GM12873 (cell line): ENCODE results near the gene TTC38.

Source experiments
- TF ChIP-seq, protein P1 (sequence below): IDR thresholded peaks from 2 replicates; pipeline ENCODE4 v1.5.1; 2012; ENCODE audit warnings: low read depth, mild to moderate bottlenecking, moderate library complexity, low read length, control low read depth; ENCODE audit not compliant: insufficient read depth; ENCODE audit errors: missing control alignments

Gene TTC38

DNA sequence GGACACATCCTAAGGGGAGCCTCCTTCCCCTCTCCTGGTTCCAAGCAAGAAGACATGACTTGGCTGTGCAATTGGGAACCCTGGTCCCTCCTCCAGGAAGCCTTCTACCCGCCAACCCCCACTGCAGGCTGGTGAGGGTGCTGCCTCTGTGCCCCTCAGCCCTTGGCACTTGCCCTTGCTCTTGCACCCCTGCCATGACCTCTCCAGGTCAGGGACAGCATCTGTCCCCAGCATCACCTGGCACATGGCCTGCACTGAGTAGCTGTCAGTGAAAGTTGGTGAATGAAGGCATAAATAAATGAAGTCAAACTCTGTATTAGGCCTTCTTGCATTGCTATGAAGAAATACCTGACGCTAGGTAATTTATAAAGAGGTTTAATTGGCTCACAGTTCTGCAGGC, 27.0 kb downstream of the TTC38 start:
- TF ChIP-seq, protein P1, sequence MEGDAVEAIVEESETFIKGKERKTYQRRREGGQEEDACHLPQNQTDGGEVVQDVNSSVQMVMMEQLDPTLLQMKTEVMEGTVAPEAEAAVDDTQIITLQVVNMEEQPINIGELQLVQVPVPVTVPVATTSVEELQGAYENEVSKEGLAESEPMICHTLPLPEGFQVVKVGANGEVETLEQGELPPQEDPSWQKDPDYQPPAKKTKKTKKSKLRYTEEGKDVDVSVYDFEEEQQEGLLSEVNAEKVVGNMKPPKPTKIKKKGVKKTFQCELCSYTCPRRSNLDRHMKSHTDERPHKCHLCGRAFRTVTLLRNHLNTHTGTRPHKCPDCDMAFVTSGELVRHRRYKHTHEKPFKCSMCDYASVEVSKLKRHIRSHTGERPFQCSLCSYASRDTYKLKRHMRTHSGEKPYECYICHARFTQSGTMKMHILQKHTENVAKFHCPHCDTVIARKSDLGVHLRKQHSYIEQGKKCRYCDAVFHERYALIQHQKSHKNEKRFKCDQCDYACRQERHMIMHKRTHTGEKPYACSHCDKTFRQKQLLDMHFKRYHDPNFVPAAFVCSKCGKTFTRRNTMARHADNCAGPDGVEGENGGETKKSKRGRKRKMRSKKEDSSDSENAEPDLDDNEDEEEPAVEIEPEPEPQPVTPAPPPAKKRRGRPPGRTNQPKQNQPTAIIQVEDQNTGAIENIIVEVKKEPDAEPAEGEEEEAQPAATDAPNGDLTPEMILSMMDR: no peak

- TF ChIP-seq, protein P1: no peak
Observed at GRCh38 chr22:46295277-46295971, 27.6 kb downstream of the TTC38 start.

- TF ChIP-seq, protein P1: peak; percentile 30
Observed at GRCh38 chr22:46296257-46297150, 28.7 kb downstream of the TTC38 start, which contains the start of gene GTSE1. GTSE1 (plus strand) TSS chr22:46296870; CDS start chr22:46297401, 531 bp downstream.

DNA sequence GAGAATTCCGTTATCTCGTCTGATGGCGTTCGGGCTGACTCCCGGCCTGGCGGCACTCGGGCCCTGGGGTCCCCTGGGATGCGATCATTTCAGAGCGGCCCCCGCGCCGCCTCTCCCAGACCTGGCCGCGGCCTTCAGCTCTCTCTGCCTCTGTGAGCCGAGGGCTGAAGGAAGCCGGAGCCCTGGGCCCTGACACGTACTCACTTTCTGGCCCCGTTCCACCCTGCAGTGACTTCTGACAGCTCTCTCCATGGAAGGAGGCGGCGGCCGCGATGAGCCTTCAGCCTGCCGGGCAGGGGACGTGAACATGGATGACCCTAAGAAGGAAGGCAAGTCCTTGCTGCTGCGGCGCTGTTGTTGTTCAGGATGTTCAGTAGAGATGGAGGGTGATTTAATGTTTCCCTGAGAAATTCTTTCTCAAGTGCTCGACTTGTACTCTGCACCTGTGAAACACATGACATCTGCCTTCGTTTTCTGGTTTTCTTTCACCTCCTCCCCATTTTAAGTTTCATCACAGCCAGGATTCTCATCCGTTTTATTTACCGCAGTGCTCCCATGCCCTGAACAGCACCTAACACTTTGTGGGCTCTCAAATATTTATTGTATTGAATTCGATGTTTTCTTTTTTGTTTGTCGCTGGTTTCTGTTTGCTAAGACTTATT, 29.5 kb downstream of the TTC38 start:
- TF ChIP-seq, protein P1: no peak

DNA sequence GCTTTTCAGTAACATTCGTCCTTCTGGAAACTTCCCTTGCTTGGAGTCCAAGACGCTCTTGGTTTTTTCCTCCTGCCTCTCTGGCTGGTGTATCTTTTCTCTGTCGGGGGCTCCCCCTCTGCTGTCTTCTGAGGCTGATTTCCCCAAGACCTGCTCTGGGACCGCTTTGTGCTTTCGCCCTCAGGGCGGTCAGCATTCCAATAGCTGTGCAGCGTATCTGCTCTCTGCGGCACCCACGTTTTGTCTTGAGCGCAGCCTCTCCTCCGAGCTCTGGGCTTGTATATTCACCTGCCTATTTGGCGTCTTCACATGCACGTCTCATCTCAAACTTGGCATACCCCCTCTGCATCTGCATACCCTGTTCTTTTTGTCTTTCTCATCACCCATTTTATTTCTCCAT, 31.3 kb downstream of the TTC38 start:
- TF ChIP-seq, protein P1: no peak

GRCh38 chr22:46300491-46300890, 32.7 kb downstream of the TTC38 start:
- TF ChIP-seq, protein P1: no peak
